SK-N-SH (cell line): ENCODE data around the gene PHLDB2. TPM values are rescaled to one million over a fixed set of nuclear protein-coding genes. Genes with fewer than 3 reads are reported as not detected.

Experiments used
- CTCF ChIA-PET: fragments of 300-600, 350-600 bp; formaldehyde crosslinking; extraction: SDS; loops from one replicate; lab custom pipeline; 2021; lab: Yijun Ruan, JAX
- POLR2A ChIA-PET: fragments of 350-600 bp; sonication (Branson Sonifier 250); formaldehyde crosslinking; extraction: SDS; loops from one replicate; lab custom pipeline; 2020; ENCODE audit warnings: antibody characterized with exemption, inconsistent platforms; lab: Yijun Ruan, JAX
- DNase-seq: peaks from one replicate; pipeline ENCODE4 v3.0.0; 2012
- H2AFZ ChIP-seq: fragments of 200-600 bp; sonication (generic); 2 replicates; pipeline ENCODE4 v1.8.1; 2016; ENCODE audit warnings: antibody characterized with exemption, mild to moderate bottlenecking, low read depth
- H3F3A ChIP-seq: fragments of 200-600 bp; sonication (generic); replicated peaks from 2 replicates; pipeline ENCODE3; 2016; ENCODE audit warnings: antibody characterized with exemption, mild to moderate bottlenecking; ENCODE audit not compliant: insufficient read depth
- H3K27ac ChIP-seq, 2 experiments: fragments of 200-500 bp in 1 of 2; fragments of 200-600 bp in 1 of 2; sonication (Bioruptor generic) in 1 of 2; sonication (generic), shearing (Covaris generic) in 1 of 2; 2 replicates each; pipeline versions ENCODE4 v1.5.1 to v1.6.1; 2014 to 2016; ENCODE audit warnings: low read depth in 2 of 2, inconsistent platforms in 1 of 2, low read length in 1 of 2, mild to moderate bottlenecking in 1 of 2, mixed read lengths in 1 of 2
- H3K27me3 ChIP-seq: fragments of 200-600 bp; sonication (generic), shearing (Covaris generic); 2 replicates; pipeline ENCODE4 v1.6.1; 2016; ENCODE audit warnings: mixed run types; ENCODE audit not compliant: insufficient read depth
- H3K36me3 ChIP-seq, 2 experiments: fragments of 200-500 bp in 1 of 2; fragments of 200-600 bp in 1 of 2; sonication (Bioruptor generic) in 1 of 2; sonication (generic) in 1 of 2; replicated peaks in 1 of 2; 2 replicates each; pipeline versions ENCODE3 to v1.5.1; 2014 to 2016; ENCODE audit warnings: low read length in 1 of 2, mild to moderate bottlenecking in 1 of 2; ENCODE audit not compliant: insufficient read depth in 2 of 2, control insufficient read depth in 1 of 2
- H3K4me1 ChIP-seq, 2 experiments: fragments of 200-500 bp in 1 of 2; fragments of 200-600 bp in 1 of 2; sonication (Bioruptor generic) in 1 of 2; sonication (generic), shearing (Covaris generic) in 1 of 2; 2 replicates each; pipeline versions ENCODE4 v1.5.1 to v1.6.1; 2014 to 2016; ENCODE audit warnings: low read depth in 1 of 2, low read length in 1 of 2, mixed run types in 1 of 2; ENCODE audit not compliant: insufficient read depth in 2 of 2, control insufficient read depth in 1 of 2
- H3K4me2 ChIP-seq: fragments of 200-600 bp; sonication (generic), shearing (Covaris generic); 2 replicates; pipeline ENCODE4 v1.6.1; 2017; ENCODE audit warnings: mixed run types
- H3K4me3 ChIP-seq, 2 experiments: fragments of 200-500 bp in 1 of 2; fragments of 200-600 bp in 1 of 2; sonication (Bioruptor generic) in 1 of 2; sonication (generic), shearing (Covaris generic) in 1 of 2; 2 replicates each; pipeline versions ENCODE4 v1.5.1 to v1.8.1; 2014 to 2016; ENCODE audit warnings: low read depth in 2 of 2, inconsistent platforms in 1 of 2, low read length in 1 of 2, mild to moderate bottlenecking in 1 of 2, mixed read lengths in 1 of 2, moderate library complexity in 1 of 2
- H3K79me2 ChIP-seq: fragments of 200-600 bp; sonication (generic); 2 replicates; pipeline ENCODE4 v1.8.1; 2017; ENCODE audit warnings: mild to moderate bottlenecking; ENCODE audit not compliant: insufficient read depth
- H3K9ac ChIP-seq: fragments of 200-600 bp; sonication (generic); 2 replicates; pipeline ENCODE4 v1.6.1; 2017; ENCODE audit warnings: mixed run types
- H3K9me2 ChIP-seq: fragments of 200-600 bp; sonication (generic); 2 replicates; pipeline ENCODE4 v1.6.1; 2017; ENCODE audit warnings: mixed run types
- H3K9me3 ChIP-seq: fragments of 200-600 bp; sonication (generic); 2 replicates; pipeline ENCODE4 v1.6.1; 2017; ENCODE audit warnings: mixed run types, mild to moderate bottlenecking, moderate library complexity
- H4K20me1 ChIP-seq: fragments of 200-600 bp; sonication (generic); 2 replicates; pipeline ENCODE4 v1.6.1; 2017; ENCODE audit warnings: mild to moderate bottlenecking, mixed run types; ENCODE audit not compliant: insufficient read depth
- CHD2 ChIP-seq: fragments of 150-350 bp; IDR thresholded peaks from 2 replicates; pipeline ENCODE4 v1.6.1; 2018; ENCODE audit warnings: low read length; ENCODE audit not compliant: partially characterized antibody
- ELF1 ChIP-seq: IDR thresholded peaks from 2 replicates; pipeline ENCODE4 v1.4.0; 2012
- EP300 ChIP-seq, 2 experiments: IDR thresholded peaks; 2 replicates each; pipeline versions ENCODE4 v1.4.0 to v1.6.1; 2012; ENCODE audit warnings: borderline replicate concordance in 1 of 2, low read depth in 1 of 2, low read length in 1 of 2
- EZH2phosphoT487 ChIP-seq: fragments of 200-600 bp; sonication (generic); IDR thresholded peaks from 2 replicates; pipeline ENCODE4 v1.6.1; 2017; ENCODE audit warnings: low read depth, mixed run types, mild to moderate bottlenecking, antibody characterized with exemption, moderate library complexity, borderline replicate concordance
- FOSL2 ChIP-seq: IDR thresholded peaks from 2 replicates; pipeline ENCODE4 v1.4.0; 2012; ENCODE audit warnings: low read depth, mild to moderate bottlenecking, moderate library complexity, borderline replicate concordance
- FOXJ3 ChIP-seq: sonication (generic); formaldehyde crosslinking; IDR thresholded peaks from 2 replicates; pipeline ENCODE4 v1.5.1; 2020; ENCODE audit warnings: mild to moderate bottlenecking, missing genetic modification reagents
- FOXM1 ChIP-seq: IDR thresholded peaks from 2 replicates; pipeline ENCODE4 v1.4.0; 2012; ENCODE audit warnings: low read depth, mild to moderate bottlenecking
- GABPA ChIP-seq: IDR thresholded peaks from 2 replicates; pipeline ENCODE4 v1.4.0; 2012; ENCODE audit warnings: low read depth, mild to moderate bottlenecking
- MAX ChIP-seq: IDR thresholded peaks from 2 replicates; pipeline ENCODE4 v1.4.0; 2012; ENCODE audit warnings: low read depth
- MXI1 ChIP-seq: IDR thresholded peaks from 2 replicates; pipeline ENCODE4 v1.6.1; 2012; ENCODE audit warnings: mild to moderate bottlenecking, low read depth, low read length, improper control_type of control experiment
- NFIC ChIP-seq: IDR thresholded peaks from 2 replicates; pipeline ENCODE4 v1.4.0; 2012; ENCODE audit warnings: borderline replicate concordance
- NRF1 ChIP-seq: IDR thresholded peaks from 2 replicates; pipeline ENCODE4 v1.6.1; 2012; ENCODE audit warnings: low read depth, mild to moderate bottlenecking, low read length
- RAD21 ChIP-seq: IDR thresholded peaks from 2 replicates; pipeline ENCODE4 v1.6.1; 2012; ENCODE audit warnings: mild to moderate bottlenecking, low read length
- REST ChIP-seq: IDR thresholded peaks from 2 replicates; pipeline ENCODE4 v1.6.1; 2012; ENCODE audit warnings: mild to moderate bottlenecking, low read depth, low read length, moderate library complexity
- TAF1 ChIP-seq: IDR thresholded peaks from 2 replicates; pipeline ENCODE4 v1.6.1; 2012; ENCODE audit warnings: low read depth, mild to moderate bottlenecking, low read length, moderate library complexity, borderline replicate concordance
- TCF12 ChIP-seq: IDR thresholded peaks from 2 replicates; pipeline ENCODE4 v1.4.0; 2012
- TEAD4 ChIP-seq: IDR thresholded peaks from 2 replicates; pipeline ENCODE4 v1.4.0; 2012; ENCODE audit warnings: mild to moderate bottlenecking, borderline replicate concordance; ENCODE audit not compliant: insufficient read depth
- USF1 ChIP-seq: IDR thresholded peaks from 2 replicates; pipeline ENCODE4 v1.4.0; 2012; ENCODE audit warnings: low read depth, borderline replicate concordance
- YY1 ChIP-seq: IDR thresholded peaks from 2 replicates; pipeline ENCODE4 v1.4.0; 2012; ENCODE audit warnings: low read depth, mild to moderate bottlenecking
- ZBTB33 ChIP-seq: IDR thresholded peaks from 2 replicates; pipeline ENCODE4 v1.4.0; 2012; ENCODE audit warnings: low read depth, borderline replicate concordance
- WGBS: methylation state at CpG from one replicate; pipeline ENCODE4 v1.1.6; 2017; ENCODE audit warnings: low lambda C conversion rate; 5-methylcytosine and 5-hydroxymethylcytosine counted together
- polyA plus RNA-seq, 3 experiments: library from polyadenylated mRNA; depleted of rRNA; stranded (reverse); fragments of >200 nt; gene quantifications; 2 replicates each; pipeline ENCODE4 v1.2.3, GENCODE V29; 2012

PHLDB2 gene
- polyA plus RNA-seq, 1 of the 3 experiments (the other 2 are of a cell fraction), result 18.0 TPM

- peaks cover 0 to 18% of the 10 kb centered on the region in 2 experiments; a peak in 3 of 4 replicates for H3K4me1 ChIP-seq
- POLR2A ChIA-PET, result no interaction called here
- no peak for DNase-seq
- no peak overlapping the region for H2AFZ ChIP-seq
- 94% methylated on average over 3 of the region's 3 CpGs for WGBS
- no peak overlapping the region for H3K9ac ChIP-seq
- H3K9me3 ChIP-seq, result no peaks in the 10 kb centered on the region
- no peaks in the 10 kb centered on the region for H3K27me3 ChIP-seq
- no peak overlapping the region for H3K4me3 ChIP-seq
- H4K20me1 ChIP-seq, result no peaks in the 10 kb centered on the region
- CTCF ChIA-PET, result interaction anchor here (0.8 to 1.6 kb wide), 3 partner anchors 13 to 34 kb away, joined by 3 to 6 read pairs (median 5); no protein-coding TSS in a partner anchor
- H3K4me2 ChIP-seq, result no peak overlapping the region
- H3K79me2 ChIP-seq, result peaks cover 71% of the 10 kb centered on the region; the same call in 1 of the 2 replicates
- peaks cover 28 to 74% of the 10 kb centered on the region in 2 experiments for H3K36me3 ChIP-seq
- H3K9me2 ChIP-seq, result no peaks in the 10 kb centered on the region
- H3K27ac ChIP-seq, result peak overlapping the region in 1 of 2 experiments; percentile 95; a peak in 1 of 4 replicates
- TF ChIP-seq NRF1 (no peak), TEAD4 (no peak)
- H3F3A ChIP-seq, result peaks cover 38% of the 10 kb centered on the region
Observed at GRCh38 chr3:111932946-111933345, 73.9 kb downstream of the PHLDB2 start.

- Histone ChIP-seq H4K20me1 (no peaks in the 10 kb centered on the region), H3K9me3 (no peaks in the 10 kb centered on the region), H3K79me2 (peaks cover 46% of the 10 kb centered on the region; the same call in 1 of the 2 replicates), H3K4me1 (peaks cover 0 to 18% of the 10 kb centered on the region in 2 experiments; a peak in 3 of 4 replicates), H3K4me2 (peak overlapping the region; percentile 35), H3K4me3 (no peak overlapping the region), H2AFZ (no peak overlapping the region), H3K9me2 (no peaks in the 10 kb centered on the region), H3K27ac (peak overlapping the region; percentile 71 to 95; a peak in 3 of 4 replicates), H3F3A (peaks cover 42% of the 10 kb centered on the region), H3K9ac (peak overlapping the region; percentile 57), H3K36me3 (peaks cover 46 to 74% of the 10 kb centered on the region in 2 experiments), H3K27me3 (no peaks in the 10 kb centered on the region)
- ChIA-PET CTCF (interaction anchor here (1.6 kb wide), 1 partner anchor 31 kb away, joined by 8 read pairs; no protein-coding TSS in a partner anchor), POLR2A (interaction anchor here (0.6 kb wide), 1 partner anchor 18 kb away, joined by 3 read pairs; no protein-coding TSS in a partner anchor)
- no peak for DNase-seq
- TF ChIP-seq NFIC (no peak; the same call in 1 of the 2 replicates), ZBTB33 (no peak), FOSL2 (peak; percentile 69), MXI1 (no peak), ELF1 (no peak), YY1 (no peak), CHD2 (no peak), FOXM1 (0 out of 2 replicates have a peak, but pooled peaks have one; percentile 30), TCF12 (peak; percentile 59), USF1 (no peak), MAX (no peak), GABPA (no peak), REST (no peak), TEAD4 (peak; percentile 73; the same call in 1 of the 2 replicates), EP300 (IDR thresholded peaks at IDR 0.05; ENCODE audit: borderline replicate concordance in 1 of 2, low read depth in 1 of 2, low read length in 1 of 2) (peak in 1 of 2 experiments; percentile 59; a peak in 1 of 4 replicates), RAD21 (no peak), EZH2phosphoT487 (no peak), FOXJ3 (CRISPR knock-in tag) (no peak), TAF1 (no peak)
Observed at GRCh38 chr3:111936191-111936841, 77.3 kb downstream of the PHLDB2 start.
